ENCODE data around the gene SRPK2.

Gene SRPK2

GRCh38 chr7:105133358-105133757 is 255.4 kb downstream of the SRPK2 start:
- no peak for TF ChIP-seq CTCF (IDR thresholded peaks at IDR 0.05)
- peaks cover 85% of the 10 kb centered on the region for H3K36me3 ChIP-seq
- no peaks in the 10 kb centered on the region for H3K27me3 ChIP-seq
- H3K4me1 ChIP-seq (ENCODE audit: control insufficient read depth in 1 of 2, insufficient read depth in 1 of 2, low read depth in 1 of 2, low read length in 1 of 2): no peaks in the 10 kb centered on the region
- H3K27ac ChIP-seq: no peak overlapping the region
- no peaks in the 10 kb centered on the region for H3K9me3 ChIP-seq
- no peak overlapping the region for H3K4me3 ChIP-seq (ENCODE audit: low read depth in 1 of 2, low read length in 1 of 2)

GRCh38 chr7:105132835-105133234 is 255.9 kb downstream of the SRPK2 start:
- Histone ChIP-seq H3K27ac (no peak overlapping the region), H3K27me3 (no peaks in the 10 kb centered on the region), H3K9me3 (no peaks in the 10 kb centered on the region), H3K4me3 (ENCODE audit: low read depth in 1 of 2, low read length in 1 of 2) (no peak overlapping the region), H3K36me3 (peaks cover 85% of the 10 kb centered on the region), H3K4me1 (ENCODE audit: control insufficient read depth in 1 of 2, insufficient read depth in 1 of 2, low read depth in 1 of 2, low read length in 1 of 2) (no peaks in the 10 kb centered on the region)
- no peak for TF ChIP-seq CTCF (IDR thresholded peaks at IDR 0.05)

GRCh38 chr7:105132335-105132734 is 256.4 kb downstream of the SRPK2 start:
- H3K36me3 ChIP-seq: peaks cover 85% of the 10 kb centered on the region
- H3K9me3 ChIP-seq: no peaks in the 10 kb centered on the region
- H3K4me3 ChIP-seq (ENCODE audit: low read depth in 1 of 2, low read length in 1 of 2): no peak overlapping the region
- TF ChIP-seq CTCF (IDR thresholded peaks at IDR 0.05): no peak
- H3K4me1 ChIP-seq (ENCODE audit: control insufficient read depth in 1 of 2, insufficient read depth in 1 of 2, low read depth in 1 of 2, low read length in 1 of 2): no peaks in the 10 kb centered on the region
- H3K27ac ChIP-seq: no peak overlapping the region
- no peaks in the 10 kb centered on the region for H3K27me3 ChIP-seq

GRCh38 chr7:105131890-105132289 is 256.8 kb downstream of the SRPK2 start:
- no peak for TF ChIP-seq CTCF (IDR thresholded peaks at IDR 0.05)
- peaks cover 85% of the 10 kb centered on the region for H3K36me3 ChIP-seq
- no peaks in the 10 kb centered on the region for H3K9me3 ChIP-seq
- no peaks in the 10 kb centered on the region for H3K4me1 ChIP-seq (ENCODE audit: control insufficient read depth in 1 of 2, insufficient read depth in 1 of 2, low read depth in 1 of 2, low read length in 1 of 2)
- no peaks in the 10 kb centered on the region for H3K27me3 ChIP-seq
- no peak overlapping the region for H3K4me3 ChIP-seq (ENCODE audit: low read depth in 1 of 2, low read length in 1 of 2)
- no peak overlapping the region for H3K27ac ChIP-seq

GRCh38 chr7:105131033-105131656 is 257.6 kb downstream of the SRPK2 start:
- Histone ChIP-seq H3K27ac (no peak overlapping the region), H3K4me1 (ENCODE audit: control insufficient read depth in 1 of 2, insufficient read depth in 1 of 2, low read depth in 1 of 2, low read length in 1 of 2) (no peaks in the 10 kb centered on the region), H3K27me3 (no peaks in the 10 kb centered on the region), H3K9me3 (no peaks in the 10 kb centered on the region), H3K36me3 (peaks cover 85% of the 10 kb centered on the region), H3K4me3 (ENCODE audit: low read depth in 1 of 2, low read length in 1 of 2) (no peak overlapping the region)
- TF ChIP-seq CTCF (IDR thresholded peaks at IDR 0.05): no peak
